GM21367 (cell line): Measurements from ENCODE around the gene BMPER.

Source experiments
- ATAC-seq: cut with Tn5 transposase; IDR thresholded peaks from one replicate; pipeline ENCODE4 v1.9.1; 2021; ENCODE audit not compliant: unreplicated experiment

Gene BMPER

DNA sequence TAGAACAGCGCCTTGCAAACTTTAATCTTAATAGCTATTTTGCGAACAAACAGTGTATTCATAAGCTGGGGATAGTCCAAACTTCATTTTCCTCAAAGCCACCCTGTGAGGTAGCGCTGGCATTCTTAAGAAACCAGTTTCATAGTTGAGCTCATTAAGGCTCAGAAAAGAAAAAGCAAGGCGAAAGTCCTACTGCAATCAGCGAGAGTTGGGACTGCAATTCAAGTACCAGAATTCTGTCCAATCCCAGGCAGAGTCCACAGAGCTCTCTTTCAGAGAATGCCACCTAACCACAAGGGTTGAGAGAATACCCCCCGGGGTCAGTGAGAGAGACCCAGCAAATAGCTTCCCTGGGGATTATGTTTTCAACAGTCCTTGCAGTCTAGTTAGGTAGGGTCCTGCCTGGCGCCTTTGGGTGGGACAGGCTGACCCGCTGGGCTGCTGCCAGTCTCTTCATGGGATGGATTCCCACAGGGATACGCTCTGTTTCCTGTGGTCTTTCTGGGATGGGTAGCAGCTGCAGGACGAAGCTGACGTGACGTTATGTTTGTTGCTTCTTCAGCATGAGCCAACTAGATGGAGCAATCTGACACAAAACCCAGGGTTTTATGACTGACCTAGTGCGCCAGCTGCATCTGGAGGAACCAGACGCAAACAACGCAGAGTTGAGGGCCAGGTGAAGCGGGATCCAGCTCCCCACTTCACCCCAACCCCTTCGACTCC, 16.0 kb downstream of the BMPER start:
- no peak for ATAC-seq

DNA sequence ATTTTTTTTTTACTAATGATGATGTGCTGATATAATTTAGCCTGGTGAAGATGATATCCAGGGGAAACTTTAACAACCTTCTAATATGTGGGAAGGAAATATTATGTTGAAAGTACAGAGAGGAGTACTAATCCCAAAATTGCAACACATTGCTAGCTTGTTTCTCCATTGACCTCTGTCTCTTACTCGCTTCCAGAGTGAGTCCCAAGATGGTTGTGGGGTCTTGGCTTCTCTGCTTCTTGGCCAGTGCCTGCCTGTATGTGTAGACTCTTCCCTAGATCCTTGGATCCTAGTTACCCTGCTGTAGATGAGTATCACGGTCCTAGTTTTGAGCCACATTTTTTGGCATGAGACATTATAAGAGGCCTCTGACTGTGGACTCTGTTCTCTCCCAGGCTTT, 17.5 kb downstream of the BMPER start:
- no peak for ATAC-seq

DNA sequence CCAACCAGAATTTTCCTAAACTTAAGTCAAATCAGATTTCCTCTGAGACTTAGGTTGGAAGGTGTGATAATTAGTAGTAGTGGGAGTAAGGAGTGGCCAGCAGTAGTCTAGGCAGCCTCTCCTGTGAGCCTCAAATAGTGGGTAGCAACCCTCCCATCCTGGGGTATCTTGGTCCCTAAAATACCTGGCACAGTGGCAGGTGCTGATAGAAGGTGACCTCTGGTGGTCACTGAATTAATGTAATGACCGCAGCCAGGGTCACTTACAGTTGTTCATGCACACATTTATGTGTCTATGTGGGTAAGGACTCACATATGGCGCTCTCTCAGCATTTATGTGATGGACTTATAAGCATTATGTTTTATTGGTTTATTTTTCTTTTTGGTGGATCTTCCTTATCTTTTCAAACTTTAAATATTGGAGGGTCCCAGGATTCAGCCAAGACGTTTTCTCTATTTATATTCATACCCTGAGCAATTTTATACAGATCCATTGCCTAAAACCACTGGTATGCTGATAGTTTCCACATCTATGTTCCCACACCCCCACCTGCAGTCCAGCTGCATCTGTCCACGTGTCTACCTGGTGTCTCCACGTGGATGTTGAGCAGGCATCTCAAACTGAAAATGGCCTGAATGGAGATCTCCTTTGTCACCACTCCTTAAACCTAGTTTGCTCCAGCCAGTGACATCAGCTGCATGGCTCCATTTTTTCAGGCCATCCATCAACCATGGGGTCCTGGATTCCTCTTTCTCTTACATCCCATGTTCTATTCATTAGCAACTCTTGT, 18.3 kb downstream of the BMPER start:
- ATAC-seq: no peak

DNA sequence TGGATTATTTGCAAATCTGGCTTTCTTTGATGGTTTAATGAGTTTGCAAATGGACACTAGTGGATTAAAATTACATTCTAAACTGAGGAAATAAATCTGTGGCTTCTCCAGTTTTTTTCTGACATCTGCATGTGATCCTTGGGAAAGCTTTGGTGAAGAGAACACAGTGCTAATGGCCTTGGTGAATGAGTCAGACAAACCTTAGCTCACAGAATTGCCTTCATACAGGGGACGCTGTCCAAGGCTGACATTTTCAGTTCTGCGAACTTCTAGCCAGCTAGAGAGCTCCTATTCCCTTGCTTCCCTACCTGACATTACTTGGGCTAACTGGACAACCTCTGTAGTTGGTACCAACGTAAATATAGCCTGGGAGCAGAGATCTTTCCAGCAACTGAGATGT, 21.2 kb downstream of the BMPER start:
- ATAC-seq: no peak

DNA sequence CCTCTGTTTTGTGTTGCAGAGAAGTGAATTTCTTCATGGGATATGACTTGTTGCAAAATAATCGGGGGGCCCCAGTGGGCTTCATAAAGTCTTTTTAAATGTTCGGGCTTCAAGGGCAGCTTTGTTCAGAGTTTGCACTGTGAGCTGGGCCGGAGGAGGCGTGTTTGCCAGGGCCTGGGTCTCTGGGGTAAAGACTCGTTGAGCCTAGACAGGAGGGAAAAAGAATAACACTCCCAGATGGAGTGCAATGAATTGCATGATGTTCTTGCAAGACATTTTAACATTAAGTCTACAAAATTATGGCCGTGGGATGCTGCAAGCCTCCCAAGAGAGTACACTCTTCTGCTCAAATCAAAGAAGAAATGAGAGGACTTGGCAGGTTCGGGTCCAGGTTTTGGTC, 23.6 kb downstream of the BMPER start:
- no peak for ATAC-seq

DNA sequence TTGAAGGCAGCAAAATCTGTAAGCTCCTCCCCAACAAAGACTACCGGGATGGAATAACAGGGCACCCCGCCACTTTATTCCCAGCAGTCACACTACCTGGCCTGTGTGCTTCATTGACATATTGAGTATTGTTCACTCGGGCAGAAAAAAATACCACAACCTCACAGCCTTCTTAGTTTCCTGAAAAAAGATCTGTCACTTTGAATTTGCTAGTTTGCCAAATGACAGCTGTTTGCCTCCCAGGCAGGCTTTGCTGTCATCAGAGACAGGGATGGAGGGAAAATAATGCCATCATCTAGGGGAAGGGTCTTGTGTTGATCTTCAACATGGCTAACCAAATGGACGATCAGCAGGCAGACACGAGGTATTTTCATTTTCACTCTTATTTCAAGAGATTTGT, 26.9 kb downstream of the BMPER start:
- no peak for ATAC-seq

DNA sequence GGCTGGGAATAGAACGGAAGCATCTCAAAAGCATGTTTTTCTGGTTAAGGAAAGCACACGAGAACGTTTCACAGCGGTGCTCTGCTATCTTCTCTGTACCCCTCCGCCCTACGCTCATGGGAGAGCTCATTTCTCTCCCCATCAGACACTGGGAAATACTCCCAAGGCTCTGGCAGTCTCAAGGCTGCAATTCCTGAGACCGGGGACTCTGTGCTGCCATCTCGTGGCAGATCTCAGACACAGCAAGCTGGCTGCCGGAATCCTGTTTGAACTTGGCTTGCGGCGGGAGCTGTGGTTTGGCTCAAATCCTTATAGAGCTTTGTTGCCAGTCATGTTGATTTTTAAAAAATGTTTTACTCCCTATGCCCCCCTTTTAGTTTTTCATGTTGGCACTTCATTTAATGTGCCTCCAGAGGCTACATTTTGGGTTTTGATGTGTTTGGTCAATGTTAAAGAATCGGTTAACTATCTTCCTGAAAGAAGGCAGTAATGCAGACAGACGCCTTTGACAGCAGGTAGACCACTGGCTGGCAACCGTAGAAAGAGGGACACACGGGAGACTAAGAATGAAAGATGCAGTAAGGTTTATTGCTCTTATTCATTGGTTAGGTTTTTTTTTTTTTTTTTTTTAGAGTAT, 27.6 kb downstream of the BMPER start:
- peak; percentile 81 for ATAC-seq

DNA sequence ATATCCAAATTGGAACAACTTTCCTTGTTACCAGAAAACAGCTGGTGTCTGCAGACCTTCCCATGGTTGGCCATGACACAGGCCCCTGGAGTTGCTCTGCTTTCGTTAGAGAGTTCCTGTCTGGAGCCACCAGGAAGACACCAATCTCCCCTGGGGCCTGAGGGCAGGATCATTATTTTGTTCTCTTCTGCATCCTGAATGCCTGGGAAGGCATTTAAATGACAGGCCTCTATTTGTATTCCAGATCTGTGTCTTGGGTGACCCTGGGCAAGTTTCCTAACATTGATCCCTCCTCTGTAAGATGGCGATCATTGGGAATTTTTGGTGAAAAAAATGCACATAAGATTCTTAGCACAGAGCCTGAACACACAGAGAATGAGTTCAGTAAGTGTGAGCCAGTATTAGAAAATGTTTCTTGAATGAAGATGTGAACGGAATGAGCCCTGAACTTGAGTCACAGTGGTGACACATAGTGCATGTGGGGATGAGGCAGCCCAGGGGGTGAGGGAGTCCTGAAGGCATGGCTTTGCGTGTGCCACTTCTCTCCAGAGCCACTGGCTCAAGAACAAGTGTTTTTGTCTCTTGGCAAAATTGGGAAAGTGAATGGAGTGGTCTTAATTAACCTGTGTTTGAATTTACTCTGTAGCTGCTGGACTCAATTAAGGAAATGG, 28.4 kb downstream of the BMPER start:
- no peak for ATAC-seq

DNA sequence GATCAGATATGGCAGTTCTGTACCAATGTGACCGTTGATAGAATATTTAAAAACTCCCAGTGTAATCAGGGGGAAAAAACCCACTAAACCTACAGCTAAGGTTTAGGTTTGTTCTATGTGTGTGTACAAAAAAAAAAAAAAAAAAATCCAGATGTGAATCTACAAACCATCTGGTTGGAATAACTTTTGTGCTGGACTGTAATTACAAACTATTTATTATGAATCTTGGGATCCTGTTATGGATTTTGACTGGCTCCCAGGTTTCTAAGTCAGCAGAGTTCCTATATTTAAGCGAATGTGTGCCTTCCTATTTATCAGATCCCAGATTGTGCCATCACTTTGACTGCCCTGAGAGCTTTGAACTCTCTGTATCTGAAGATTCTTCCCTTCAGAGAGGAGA, 29.1 kb downstream of the BMPER start:
- ATAC-seq: no peak

DNA sequence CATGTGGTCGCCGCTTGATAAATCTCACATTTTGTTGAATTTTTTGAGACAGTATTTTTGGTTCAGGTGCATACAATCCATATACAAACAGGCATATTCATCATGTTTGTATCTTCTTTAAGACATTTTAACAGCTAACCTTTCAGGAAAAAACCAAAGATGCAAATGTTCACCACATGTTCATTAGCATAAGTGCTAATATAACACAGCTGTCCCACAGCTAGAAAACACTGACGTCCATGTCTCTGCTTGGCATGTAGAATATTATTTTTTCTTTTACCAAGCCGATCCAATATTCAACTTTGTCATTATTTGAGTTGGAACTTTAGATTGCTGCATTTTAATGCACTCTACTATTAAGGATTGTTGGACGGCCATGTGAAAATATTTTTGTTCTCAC, 31.2 kb downstream of the BMPER start:
- ATAC-seq: no peak

DNA sequence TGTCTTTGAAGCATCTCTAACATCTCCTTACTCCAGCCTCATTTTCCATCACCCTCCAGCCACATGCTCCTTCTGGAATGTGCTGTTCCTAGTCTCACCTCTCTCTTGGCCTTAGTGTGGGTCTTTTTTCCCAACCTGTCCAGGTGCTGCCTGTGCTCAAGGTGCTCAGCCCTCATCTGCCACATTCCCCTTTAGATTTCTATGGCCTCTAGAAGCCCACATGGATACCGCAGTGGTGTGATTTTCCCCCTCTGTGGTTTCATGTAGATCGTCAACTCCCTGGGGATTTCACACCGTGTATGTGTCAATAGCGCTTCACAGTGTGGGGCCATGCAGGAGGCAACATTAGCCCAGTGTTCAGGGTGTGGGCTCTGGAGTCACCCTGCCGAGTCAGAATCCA, 32.5 kb downstream of the BMPER start:
- no peak for ATAC-seq

DNA sequence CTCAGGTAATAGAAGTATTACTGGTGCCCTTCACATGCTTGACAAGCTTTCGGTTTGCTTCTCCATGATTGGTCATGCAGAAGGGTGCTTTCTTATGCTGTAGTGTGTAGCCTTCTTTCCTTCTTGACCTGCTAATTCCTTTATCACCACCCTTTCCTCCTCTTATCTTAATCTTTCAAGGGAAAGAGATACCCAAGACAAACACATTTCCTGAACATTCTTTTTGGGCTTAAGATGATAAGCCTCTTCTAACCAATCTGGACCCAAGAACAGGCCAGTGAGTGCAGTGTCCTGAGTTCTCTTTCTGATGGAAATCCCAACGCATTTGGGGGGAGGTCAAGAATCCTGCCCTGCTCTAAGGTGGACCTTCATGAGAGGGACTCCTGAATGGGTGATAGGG, 33.8 kb downstream of the BMPER start:
- no peak for ATAC-seq

DNA sequence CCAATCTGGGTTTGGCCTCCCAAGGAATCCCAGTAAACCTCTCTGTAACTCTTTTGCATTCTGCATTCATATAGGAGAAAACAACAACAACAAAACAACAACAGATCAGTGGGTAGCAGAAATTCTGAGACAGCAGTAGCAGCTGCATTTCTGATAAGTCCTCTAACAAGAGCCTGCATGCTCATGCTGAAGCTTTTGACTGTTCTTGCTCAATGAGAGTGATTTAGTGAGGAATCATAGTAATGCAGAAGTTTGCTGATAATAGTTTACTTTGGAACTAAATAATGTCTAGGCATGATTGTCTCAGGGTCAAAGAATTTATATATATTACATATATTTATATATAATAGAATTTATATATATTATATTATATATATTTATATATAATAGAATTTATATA, 35.2 kb downstream of the BMPER start:
- no peak for ATAC-seq

DNA sequence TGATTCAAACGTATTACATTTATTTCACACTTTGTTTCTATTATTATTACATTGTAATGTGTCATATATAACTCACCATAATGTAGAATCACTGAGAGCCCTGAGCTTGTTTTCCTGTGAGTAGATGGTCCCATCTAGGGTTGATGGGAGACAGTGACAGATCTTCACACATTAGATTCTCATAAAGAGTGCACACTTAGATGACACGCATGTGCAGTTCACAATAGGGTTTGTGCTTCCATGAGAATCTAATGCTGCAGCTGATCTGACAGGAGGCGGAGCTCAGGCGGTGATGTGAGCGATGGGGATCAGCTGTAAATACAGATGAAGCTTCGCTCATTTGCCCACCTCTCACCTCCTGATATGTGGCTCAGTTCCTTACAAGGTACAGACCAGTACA, 36.1 kb downstream of the BMPER start:
- ATAC-seq: no peak

DNA sequence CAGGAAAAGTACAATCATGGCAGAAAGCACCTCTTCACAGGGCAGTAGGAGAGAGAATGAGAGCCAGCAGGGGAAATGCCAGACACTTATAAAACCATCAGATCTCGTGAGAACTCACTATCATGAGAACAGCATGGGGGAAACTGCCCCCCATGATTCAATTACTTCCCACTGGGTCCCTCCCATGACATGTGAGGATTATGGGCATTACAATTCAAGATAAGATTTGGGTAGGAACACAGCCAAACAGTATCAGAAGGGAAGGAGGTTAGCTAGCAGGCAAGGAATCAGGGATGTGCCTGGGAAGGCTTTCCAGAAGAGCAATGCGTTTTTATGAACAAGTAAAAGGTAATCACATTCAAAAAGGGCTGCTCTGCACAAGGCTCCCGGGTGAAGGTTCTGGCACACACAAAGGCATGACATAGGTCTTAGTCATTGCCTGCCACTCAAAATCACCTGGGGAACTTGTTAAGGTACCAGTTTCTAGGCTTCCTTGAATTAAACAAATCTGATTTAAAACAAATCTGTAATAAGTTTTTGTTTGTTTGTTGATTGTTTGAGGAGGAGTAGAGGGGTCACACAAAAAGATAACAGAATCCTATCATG, 40.9 kb downstream of the BMPER start:
- no peak for ATAC-seq

DNA sequence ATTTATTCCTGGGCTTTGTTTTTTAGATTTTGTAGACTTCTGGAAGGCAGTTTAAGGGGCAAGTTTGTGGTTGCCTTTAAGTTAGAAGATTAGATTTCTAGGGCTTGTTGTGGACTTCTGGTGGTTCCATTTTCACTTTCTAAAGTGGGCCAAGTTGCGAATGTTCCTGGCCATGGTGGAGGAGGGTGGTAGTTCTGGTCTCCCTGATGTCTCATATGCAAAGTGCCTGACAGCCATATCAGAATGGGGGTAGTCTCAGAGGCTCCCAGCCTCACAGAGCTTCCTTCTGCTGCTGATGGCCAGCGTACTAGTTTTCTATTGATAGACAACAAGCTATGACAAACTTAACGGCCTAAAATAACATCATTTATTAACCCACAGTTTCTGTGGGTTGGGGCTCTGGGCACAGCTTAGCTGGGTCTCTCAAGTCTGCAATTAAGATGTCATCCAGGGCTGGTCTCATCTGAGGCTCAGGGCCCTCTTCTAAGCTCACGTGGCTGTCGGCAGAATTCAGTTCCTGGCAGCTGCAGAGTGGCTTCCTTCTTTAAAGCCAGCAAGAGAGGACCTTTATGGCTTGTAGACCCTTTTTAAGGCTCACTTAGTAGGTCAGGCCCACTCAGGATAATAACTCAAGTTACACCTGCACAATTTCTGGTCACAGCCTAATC, 44.8 kb downstream of the BMPER start:
- no peak for ATAC-seq

DNA sequence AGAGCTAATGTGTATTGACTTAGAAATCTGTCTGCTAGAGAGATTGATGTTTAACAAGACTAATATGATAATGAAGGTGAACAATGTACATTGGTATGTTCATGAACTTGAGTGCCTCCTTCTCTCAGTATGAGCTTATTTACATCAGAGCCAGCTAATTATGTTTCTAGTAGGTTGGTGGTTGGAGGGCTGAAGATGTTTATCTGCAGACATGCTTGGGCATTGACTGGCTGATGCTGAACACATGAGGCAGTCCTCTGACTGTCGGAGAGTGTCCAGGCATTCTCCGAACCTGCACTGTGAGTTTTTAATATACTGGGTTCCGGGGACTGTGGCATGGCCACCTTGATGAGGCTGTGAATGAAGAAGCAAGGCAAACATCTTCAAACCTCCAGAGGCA, 47.5 kb downstream of the BMPER start:
- ATAC-seq: no peak

DNA sequence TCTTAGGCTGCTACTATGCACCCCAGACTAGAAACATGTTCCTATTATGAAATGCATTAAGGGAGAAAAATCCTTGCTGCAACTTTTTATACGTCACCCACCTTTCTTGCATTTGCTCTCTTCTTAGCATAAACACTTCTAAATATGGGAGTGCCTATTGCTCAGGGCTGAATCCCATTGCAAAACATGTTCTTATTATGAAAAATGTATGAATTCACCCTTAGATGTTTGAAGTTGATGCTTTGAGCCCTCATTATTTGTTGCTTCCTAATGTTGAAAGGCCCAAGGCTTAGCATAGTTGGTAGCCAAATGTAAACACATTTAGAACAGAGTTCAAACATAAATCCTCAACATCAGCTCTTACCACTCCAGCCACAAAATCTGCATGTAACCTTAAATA, 52.8 kb downstream of the BMPER start:
- no peak for ATAC-seq

DNA sequence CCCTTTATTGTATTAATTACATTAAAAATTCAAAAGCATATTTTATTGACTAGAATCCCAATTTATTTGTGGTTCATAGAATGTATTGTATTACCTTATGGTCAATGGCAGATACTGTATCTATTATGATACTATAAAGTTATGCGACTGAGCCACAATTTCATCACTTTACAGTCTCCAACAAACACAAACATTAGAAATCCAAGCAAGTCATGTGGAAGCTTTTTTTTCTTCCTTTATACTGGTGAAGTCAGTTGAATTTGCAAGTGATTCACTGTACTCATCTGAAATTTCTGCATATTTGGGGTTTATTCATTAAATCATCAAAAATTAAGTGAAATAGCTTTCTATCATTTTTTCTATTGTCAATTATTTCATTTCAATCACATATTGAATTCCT, 54.3 kb downstream of the BMPER start:
- no peak for ATAC-seq

DNA sequence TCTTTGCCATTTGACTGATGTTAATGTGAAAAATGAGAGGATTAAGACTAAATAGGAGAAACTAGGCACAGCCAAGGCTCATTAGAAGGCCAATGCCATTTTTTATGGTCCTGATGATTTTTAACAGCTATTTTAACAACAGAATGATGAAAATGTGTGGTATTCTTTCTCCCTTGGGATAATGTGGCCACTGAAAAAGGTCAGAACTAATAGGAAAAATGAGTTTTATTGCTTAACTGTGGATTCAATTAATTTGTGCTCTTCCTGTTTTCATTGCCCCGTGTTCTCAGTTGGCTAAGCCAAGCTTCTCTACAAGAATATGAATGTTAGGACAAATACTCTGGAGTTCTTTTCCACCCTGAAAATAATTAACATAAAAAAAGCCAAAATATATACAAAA, 56.6 kb downstream of the BMPER start:
- ATAC-seq: no peak
